ENCODE results near the gene CDK18.

CDK18 gene

GRCh38 chr1:205575294-205575885, 70.9 kb downstream of the CDK18 start:
- DNase-seq, result no peak

- DNase-seq, result no peak
These were observed 71.5 kb downstream of the CDK18 start for GRCh38 chr1:205576011-205576410.

- no peak for DNase-seq
These were observed 72.6 kb downstream of the CDK18 start for GRCh38 chr1:205576805-205577761.

- no peak for DNase-seq
These were observed 73.6 kb downstream of the CDK18 start for GRCh38 chr1:205577874-205578658.

GRCh38 chr1:205578780-205579571, 74.5 kb downstream of the CDK18 start:
- no peak for DNase-seq

DNA sequence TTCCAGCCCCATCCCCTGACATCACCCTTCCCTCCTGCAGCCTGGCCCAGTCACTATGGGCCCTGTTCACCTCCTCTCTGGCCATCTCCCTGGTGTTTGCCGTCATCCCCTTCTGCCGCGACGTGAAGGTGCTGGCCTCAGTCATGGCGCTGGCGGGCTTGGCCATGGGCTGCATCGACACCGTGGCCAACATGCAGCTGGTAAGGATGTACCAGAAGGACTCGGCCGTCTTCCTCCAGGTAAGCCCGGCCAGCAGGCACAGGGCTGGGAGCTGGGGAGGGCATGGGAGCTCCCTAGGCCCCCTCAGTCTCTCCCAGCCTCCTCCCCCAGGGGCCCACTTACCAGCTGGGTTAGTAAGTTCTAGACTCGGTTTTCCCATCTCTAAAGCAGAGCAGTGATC, 75.2 kb downstream of the CDK18 start:
- no peak for DNase-seq

DNA sequence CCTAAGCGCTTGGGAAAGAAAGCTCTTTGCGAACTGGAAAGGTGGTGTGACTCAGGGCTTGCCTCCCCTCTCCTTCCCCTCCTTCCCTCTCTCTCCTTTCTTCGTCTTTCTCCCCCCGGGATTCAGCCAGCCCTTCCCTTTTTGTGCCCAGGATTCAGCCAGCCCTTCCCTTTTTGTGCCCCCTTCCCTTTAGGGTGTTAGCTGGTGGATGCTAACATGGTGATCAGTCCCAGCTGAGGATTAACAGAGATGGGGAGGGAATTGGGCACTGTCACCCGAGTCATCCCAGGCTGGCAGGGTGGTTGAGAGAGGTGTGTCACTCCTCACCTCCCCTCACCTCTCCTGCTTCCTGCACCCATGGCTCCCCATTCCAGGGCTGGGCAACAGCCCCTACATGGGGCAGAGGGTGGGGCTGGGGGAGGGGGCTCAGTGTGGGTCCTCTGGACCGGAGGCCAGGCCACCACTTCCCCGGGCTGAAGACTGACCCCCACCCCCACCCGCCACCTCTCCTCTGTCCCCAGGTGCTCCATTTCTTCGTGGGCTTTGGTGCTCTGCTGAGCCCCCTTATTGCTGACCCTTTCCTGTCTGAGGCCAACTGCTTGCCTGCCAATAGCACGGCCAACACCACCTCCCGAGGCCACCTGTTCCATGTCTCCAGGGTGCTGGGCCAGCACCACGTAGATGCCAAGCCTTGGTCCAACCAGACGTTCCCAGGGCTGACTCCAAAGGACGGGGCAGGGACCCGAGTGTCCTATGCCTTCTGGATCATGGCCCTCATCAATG, 75.9 kb downstream of the CDK18 start:
- no peak for DNase-seq

DNA sequence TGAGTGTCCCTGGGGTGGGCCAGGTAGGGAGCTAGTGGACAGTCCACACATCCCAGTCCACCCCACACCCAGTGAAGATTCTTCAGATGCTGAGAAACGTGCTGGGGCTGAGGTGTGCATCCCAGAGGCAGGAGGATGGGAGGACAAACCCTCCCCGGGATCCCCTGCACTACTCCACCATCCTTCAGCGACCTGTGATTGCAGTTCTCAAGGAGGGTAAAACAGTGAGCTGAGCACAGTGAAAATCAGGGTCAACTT, 76.4 kb downstream of the CDK18 start:
- DNase-seq, result no peak

- DNase-seq, result no peak
These were observed 77.0 kb downstream of the CDK18 start for GRCh38 chr1:205581321-205581980.

- DNase-seq, result no peak
These were observed 77.6 kb downstream of the CDK18 start for GRCh38 chr1:205582046-205582445.

All from stimulated activated CD4-positive, alpha-beta T cell treated with anti-CD3 and anti-CD28 coated beads, Interleukin-2, amount 100 ng/mL, for 24 hours (primary cell).